ENCODE measurements around the gene ZFAND5.

Gene ZFAND5

GRCh38 chr9:72353455-72354116, 11.4 kb downstream of the ZFAND5 start:
- H3K9ac ChIP-seq (ENCODE audit: low read depth, low read length, poor library complexity, severe bottlenecking) = no peak overlapping the region
- peaks cover 39% of the 10 kb centered on the region for H3K79me2 ChIP-seq (ENCODE audit: insufficient read depth, low read length)
- TF ChIP-seq EZH2phosphoT487 (IDR thresholded peaks at IDR 0.05; ENCODE audit: borderline replicate concordance) = no peak
- no peak for TF ChIP-seq CTCF (conservative IDR thresholded peaks at IDR 0.05; ENCODE audit: low read length)
- no peak overlapping the region for H3K4me3 ChIP-seq (ENCODE audit: low read length, poor library complexity, severe bottlenecking)
- no peaks in the 10 kb centered on the region; the same call in 1 of the 2 replicates for H3F3A ChIP-seq (ENCODE audit: low read depth)
- no peaks in the 10 kb centered on the region for H3K9me3 ChIP-seq (ENCODE audit: insufficient read depth, low read depth, low read length)
- H3K27me3 ChIP-seq (ENCODE audit: insufficient read depth, low read length, poor library complexity, severe bottlenecking) = no peaks in the 10 kb centered on the region
- no peaks in the 10 kb centered on the region for H3K9me2 ChIP-seq (replicated peaks; ENCODE audit: low read depth, low read length)
- no peak overlapping the region for H3K4me2 ChIP-seq (ENCODE audit: low read depth, low read length, poor library complexity, severe bottlenecking)
- peaks cover 50% of the 10 kb centered on the region for H3K36me3 ChIP-seq (ENCODE audit: insufficient read depth, low read length)
- peaks cover 49% of the 10 kb centered on the region for H4K20me1 ChIP-seq (ENCODE audit: insufficient read depth, low read length, poor library complexity, severe bottlenecking)
- H3K4me1 ChIP-seq (ENCODE audit: insufficient read depth, low read length, poor library complexity, severe bottlenecking) = peaks cover 16% of the 10 kb centered on the region
- no peak overlapping the region for H2AFZ ChIP-seq (ENCODE audit: low read length)

GRCh38 chr9:72352911-72353388, 12.1 kb downstream of the ZFAND5 start:
- peaks cover 10% of the 10 kb centered on the region for H3K4me1 ChIP-seq (ENCODE audit: insufficient read depth, low read length, poor library complexity, severe bottlenecking)
- no peaks in the 10 kb centered on the region for H3K9me3 ChIP-seq (ENCODE audit: insufficient read depth, low read depth, low read length)
- no peak overlapping the region for H2AFZ ChIP-seq (ENCODE audit: low read length)
- H3K4me3 ChIP-seq (ENCODE audit: low read length, poor library complexity, severe bottlenecking) = no peak overlapping the region
- H4K20me1 ChIP-seq (ENCODE audit: insufficient read depth, low read length, poor library complexity, severe bottlenecking) = peaks cover 43% of the 10 kb centered on the region
- H3K4me2 ChIP-seq (ENCODE audit: low read depth, low read length, poor library complexity, severe bottlenecking) = no peak overlapping the region
- H3K9me2 ChIP-seq (replicated peaks; ENCODE audit: low read depth, low read length) = no peaks in the 10 kb centered on the region
- no peaks in the 10 kb centered on the region for H3K27me3 ChIP-seq (ENCODE audit: insufficient read depth, low read length, poor library complexity, severe bottlenecking)
- H3K36me3 ChIP-seq (ENCODE audit: insufficient read depth, low read length) = peaks cover 43% of the 10 kb centered on the region
- TF ChIP-seq EZH2phosphoT487 (IDR thresholded peaks at IDR 0.05; ENCODE audit: borderline replicate concordance) (no peak), CTCF (conservative IDR thresholded peaks at IDR 0.05; ENCODE audit: low read length) (no peak)
- peaks cover 32% of the 10 kb centered on the region for H3K79me2 ChIP-seq (ENCODE audit: insufficient read depth, low read length)
- H3K9ac ChIP-seq (ENCODE audit: low read depth, low read length, poor library complexity, severe bottlenecking) = no peak overlapping the region
- no peaks in the 10 kb centered on the region; the same call in 1 of the 2 replicates for H3F3A ChIP-seq (ENCODE audit: low read depth)

DNA sequence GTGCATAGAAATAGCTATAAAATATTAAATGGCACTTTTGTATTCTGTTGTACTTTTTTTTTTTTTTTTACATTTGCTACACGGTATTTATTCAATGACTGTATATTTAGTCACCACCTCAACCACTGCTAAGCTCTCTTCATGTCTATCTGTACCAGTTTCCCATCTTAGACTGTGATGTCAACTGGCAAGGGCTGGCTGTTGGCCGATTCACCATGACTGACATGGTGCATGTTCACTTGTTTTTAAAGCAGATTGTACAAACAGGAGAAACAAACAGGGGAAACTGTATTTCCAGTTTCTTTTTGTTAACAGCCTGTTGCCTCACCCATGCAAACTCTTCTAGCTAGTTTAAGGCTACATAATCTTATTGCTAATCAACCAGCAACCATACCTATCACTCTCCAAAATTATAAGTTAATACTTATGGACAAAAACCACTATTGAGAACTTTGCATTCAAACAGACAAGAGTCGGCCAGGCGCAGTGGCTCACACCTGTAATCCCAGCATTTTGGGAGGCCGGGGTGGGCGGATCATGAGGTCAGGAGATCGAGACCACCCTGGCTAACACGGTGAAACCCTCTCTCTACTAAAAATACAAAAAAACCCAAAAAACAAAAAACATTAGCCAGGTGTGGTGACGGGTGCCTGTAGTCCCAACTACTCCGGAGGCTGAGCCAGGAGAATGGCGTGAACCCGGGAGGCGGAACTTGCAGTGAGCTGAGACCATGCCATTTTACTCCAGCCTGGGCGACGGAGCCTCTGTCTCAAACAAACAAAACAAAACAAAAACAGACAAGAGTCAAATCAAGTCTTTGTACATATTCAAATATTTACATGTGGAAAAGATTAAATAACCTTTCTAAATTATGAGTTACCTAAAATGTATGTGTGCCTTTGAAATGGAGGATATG, 13.2 kb downstream of the ZFAND5 start:
- Histone ChIP-seq H3K4me1 (ENCODE audit: insufficient read depth, low read length, poor library complexity, severe bottlenecking) (no peaks in the 10 kb centered on the region), H3K27me3 (ENCODE audit: insufficient read depth, low read length, poor library complexity, severe bottlenecking) (no peaks in the 10 kb centered on the region), H3K9me3 (ENCODE audit: insufficient read depth, low read depth, low read length) (no peaks in the 10 kb centered on the region), H2AFZ (ENCODE audit: low read length) (no peak overlapping the region), H3K36me3 (ENCODE audit: insufficient read depth, low read length) (peaks cover 32% of the 10 kb centered on the region), H3K4me3 (ENCODE audit: low read length, poor library complexity, severe bottlenecking) (no peak overlapping the region), H3K9me2 (replicated peaks; ENCODE audit: low read depth, low read length) (no peaks in the 10 kb centered on the region), H3K79me2 (ENCODE audit: insufficient read depth, low read length) (peaks cover 21% of the 10 kb centered on the region), H3F3A (ENCODE audit: low read depth) (no peaks in the 10 kb centered on the region; the same call in 1 of the 2 replicates), H4K20me1 (ENCODE audit: insufficient read depth, low read length, poor library complexity, severe bottlenecking) (peaks cover 31% of the 10 kb centered on the region), H3K9ac (ENCODE audit: low read depth, low read length, poor library complexity, severe bottlenecking) (no peak overlapping the region), H3K4me2 (ENCODE audit: low read depth, low read length, poor library complexity, severe bottlenecking) (no peak overlapping the region)
- TF ChIP-seq CTCF (conservative IDR thresholded peaks at IDR 0.05; ENCODE audit: low read length) (no peak), EZH2phosphoT487 (IDR thresholded peaks at IDR 0.05; ENCODE audit: borderline replicate concordance) (no peak)
